ENCODE data around the gene RRP9. TPM values are rescaled to one million over a fixed set of nuclear protein-coding genes. Genes with fewer than 3 reads are reported as not detected.

RRP9 gene
- total RNA-seq, 1 donor from 2014 or later: 12.5 TPM

- H3K9me3 ChIP-seq: no peaks in the 10 kb centered on the region
- DNase-seq (ENCODE audit: extremely low spot score in 2 of 2): no peak
- H3K27me3 ChIP-seq: no peaks in the 10 kb centered on the region
- intact Hi-C loops (cut with DNase I): no loop called here
- H3K27ac ChIP-seq: no peak overlapping the region
- no peak for TF ChIP-seq POLR2AphosphoS5 (IDR thresholded peaks at IDR 0.05; ENCODE audit: insufficient read depth in 1 of 2, low read depth in 1 of 2)
- TF ChIP-seq CTCF (IDR thresholded peaks at IDR 0.05): no peak
- TF ChIP-seq POLR2A (IDR thresholded peaks at IDR 0.05): no peak
- no peak overlapping the region for H3K4me3 ChIP-seq
- H3K4me1 ChIP-seq: peaks cover 54% of the 10 kb centered on the region
- no peaks in the 10 kb centered on the region for H3K36me3 ChIP-seq
Measured at GRCh38 chr3:51970606-51971300, 29.0 kb upstream of the RRP9 start.

GRCh38 chr3:51969841-51970240, 28.1 kb upstream of the RRP9 start:
- no peak for TF ChIP-seq CTCF (IDR thresholded peaks at IDR 0.05)
- TF ChIP-seq POLR2AphosphoS5 (IDR thresholded peaks at IDR 0.05; ENCODE audit: insufficient read depth in 1 of 2, low read depth in 1 of 2): no peak
- TF ChIP-seq POLR2A (IDR thresholded peaks at IDR 0.05): no peak
- Histone ChIP-seq H3K4me3 (no peak overlapping the region), H3K9me3 (no peaks in the 10 kb centered on the region), H3K4me1 (peaks cover 52% of the 10 kb centered on the region), H3K27ac (no peak overlapping the region), H3K27me3 (no peaks in the 10 kb centered on the region), H3K36me3 (no peaks in the 10 kb centered on the region)
- intact Hi-C loops (cut with DNase I): no loop called here
- DNase-seq (ENCODE audit: extremely low spot score in 2 of 2): no peak

- TF ChIP-seq CTCF (IDR thresholded peaks at IDR 0.05) (no peak), POLR2A (IDR thresholded peaks at IDR 0.05) (no peak), POLR2AphosphoS5 (IDR thresholded peaks at IDR 0.05; ENCODE audit: insufficient read depth in 1 of 2, low read depth in 1 of 2) (no peak)
- Histone ChIP-seq H3K36me3 (no peaks in the 10 kb centered on the region), H3K4me1 (peaks cover 44% of the 10 kb centered on the region), H3K27ac (no peak overlapping the region), H3K27me3 (no peaks in the 10 kb centered on the region), H3K9me3 (no peaks in the 10 kb centered on the region), H3K4me3 (no peak overlapping the region)
- no peak for DNase-seq (ENCODE audit: extremely low spot score in 2 of 2)
- intact Hi-C loops (cut with DNase I): no loop called here
Measured at GRCh38 chr3:51968883-51969678, 27.4 kb upstream of the RRP9 start.

DNA sequence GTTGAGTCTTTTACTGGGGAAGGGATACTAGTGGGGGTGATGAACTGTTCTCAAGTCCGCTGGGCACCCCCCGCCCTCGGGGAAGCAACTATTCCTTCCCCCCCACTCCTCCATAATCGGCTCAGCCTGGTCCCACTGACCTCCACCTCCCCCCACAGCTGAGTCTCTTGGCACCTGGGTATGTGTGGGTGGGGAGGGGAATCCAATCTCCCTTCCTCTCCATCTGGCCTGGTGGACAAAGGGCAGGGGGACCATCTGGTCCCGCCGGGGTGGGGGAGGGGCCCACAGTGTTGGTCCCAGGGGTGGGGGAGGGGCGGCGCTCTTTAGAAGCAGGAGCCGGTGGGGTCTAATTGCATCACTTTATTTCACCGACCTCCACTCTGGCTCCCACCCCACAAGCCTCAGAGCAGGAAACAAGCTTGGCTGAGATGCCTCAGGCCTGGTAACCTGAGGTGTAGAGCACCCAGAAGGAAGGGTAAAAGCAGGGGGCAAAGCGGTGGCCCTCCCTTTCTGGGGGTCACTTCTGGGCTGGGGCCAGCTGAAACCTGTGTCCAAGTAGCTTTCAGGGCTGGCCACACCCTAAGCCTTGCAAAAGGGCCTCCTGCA, 26.6 kb upstream of the RRP9 start:
- intact Hi-C loops (cut with DNase I): no loop called here
- DNase-seq (ENCODE audit: extremely low spot score in 2 of 2): no peak
- no peaks in the 10 kb centered on the region for H3K27me3 ChIP-seq
- H3K36me3 ChIP-seq: no peaks in the 10 kb centered on the region
- peak overlapping the region; percentile 73 to 98 for H3K4me3 ChIP-seq
- peaks cover 39% of the 10 kb centered on the region for H3K4me1 ChIP-seq
- peak overlapping the region; percentile 80 for H3K27ac ChIP-seq
- H3K9me3 ChIP-seq: no peaks in the 10 kb centered on the region
- TF ChIP-seq CTCF (IDR thresholded peaks at IDR 0.05): no peak
- TF ChIP-seq POLR2AphosphoS5 (IDR thresholded peaks at IDR 0.05; ENCODE audit: insufficient read depth in 1 of 2, low read depth in 1 of 2): no peak
- TF ChIP-seq POLR2A (IDR thresholded peaks at IDR 0.05): no peak
